HG03460 (cell line): ENCODE results near the gene NFX1.

Experiments used
- ATAC-seq: cut with Tn5 transposase; IDR thresholded peaks from one replicate; pipeline ENCODE4 v1.9.1; 2021; ENCODE audit not compliant: unreplicated experiment

The NFX1 gene

GRCh38 chr9:33290247-33291030 is at the start of gene NFX1:
Gene NFX1, plus strand, starts transcription at chr9:33290516. Its CDS starts 57 bp downstream, at chr9:33290573.
- ATAC-seq: peak; percentile 89

GRCh38 chr9:33241298-33241697 is 49.0 kb upstream of the NFX1 start:
- ATAC-seq: no peak

- no peak for ATAC-seq
Measured at GRCh38 chr9:33242609-33243134, 47.6 kb upstream of the NFX1 start.

GRCh38 chr9:33244137-33244784 is 46.1 kb upstream of the NFX1 start:
- ATAC-seq: no peak

- no peak for ATAC-seq
Measured at GRCh38 chr9:33245341-33245740, 45.0 kb upstream of the NFX1 start.

GRCh38 chr9:33246269-33246860 is 44.0 kb upstream of the NFX1 start:
- no peak for ATAC-seq

GRCh38 chr9:33248606-33249005 is 41.7 kb upstream of the NFX1 start:
- peak; percentile 15 for ATAC-seq

- ATAC-seq: peak; percentile 53
Measured at GRCh38 chr9:33249087-33249658, 41.1 kb upstream of the NFX1 start.

GRCh38 chr9:33249983-33250382 is 40.3 kb upstream of the NFX1 start:
- no peak for ATAC-seq

- no peak for ATAC-seq
Measured at GRCh38 chr9:33250458-33250995, 39.8 kb upstream of the NFX1 start.

- no peak for ATAC-seq
Measured at GRCh38 chr9:33254211-33254610, 36.1 kb upstream of the NFX1 start.

- no peak for ATAC-seq
Measured at GRCh38 chr9:33255014-33255413, 35.3 kb upstream of the NFX1 start.

- ATAC-seq: no peak
Measured at GRCh38 chr9:33255471-33255870, 34.8 kb upstream of the NFX1 start.

GRCh38 chr9:33256236-33256635 is 34.1 kb upstream of the NFX1 start:
- no peak for ATAC-seq

GRCh38 chr9:33257276-33257675 is 33.0 kb upstream of the NFX1 start:
- ATAC-seq: no peak

- ATAC-seq: no peak
Measured at GRCh38 chr9:33260372-33260771, 29.9 kb upstream of the NFX1 start.

- no peak for ATAC-seq
Measured at GRCh38 chr9:33263131-33264002, 26.9 kb upstream of the NFX1 start.

GRCh38 chr9:33264003-33264472 is 26.3 kb upstream of the NFX1 start:
- peak; percentile 38 for ATAC-seq

- ATAC-seq: peak; percentile 85
Measured at GRCh38 chr9:33264473-33265177, 25.7 kb upstream of the NFX1 start, which contains the start of the genes BAG1 and CHMP5. Gene BAG1, minus strand, starts transcription at chr9:33264708. Gene CHMP5, plus strand, starts transcription at chr9:33265049. Its CDS starts 30 bp downstream, at chr9:33265079.
